HepG2 (cell line): ENCODE data around the gene TANGO6. TPM values are rescaled to one million over a fixed set of nuclear protein-coding genes. Genes with fewer than 3 reads are reported as not detected.

ENCODE experiments used
- GATAD1 ChIP-seq: IDR thresholded peaks from 2 replicates; pipeline ENCODE4 v1.6.1; 2016; ENCODE audit warnings: missing genetic modification reagents, missing compliant biosample characterization
- HBP1 ChIP-seq: IDR thresholded peaks from 2 replicates; pipeline ENCODE4 v1.6.1; 2016; ENCODE audit warnings: low read depth, control low read depth
- HNRNPK ChIP-seq: fragments of 200-400 bp; formaldehyde crosslinking; IDR thresholded peaks from 2 replicates; pipeline ENCODE4 v1.6.1; 2018; ENCODE audit warnings: low read length, low read depth, moderate library complexity, mild to moderate bottlenecking; ENCODE audit not compliant: poor library complexity, severe bottlenecking
- IKZF5 ChIP-seq: IDR thresholded peaks from 2 replicates; pipeline ENCODE4 v1.6.1; 2018; ENCODE audit warnings: missing genetic modification reagents, mild to moderate bottlenecking, missing compliant biosample characterization
- NFRKB ChIP-seq: fragments of 450-650 bp; IDR thresholded peaks from 2 replicates; pipeline ENCODE4 v1.6.1; 2017
- NR2F1 ChIP-seq, 2 experiments: fragments of 450-650 bp in 1 of 2; formaldehyde crosslinking in 1 of 2; IDR thresholded peaks; 2 replicates each; pipeline versions ENCODE4 v1.5.0 to v1.6.1; 2016 to 2020; ENCODE audit warnings: mild to moderate bottlenecking in 1 of 2, missing compliant biosample characterization in 1 of 2, missing genetic modification reagents in 1 of 2, moderate library complexity in 1 of 2
- PHF20 ChIP-seq: sonication (generic); formaldehyde crosslinking; IDR thresholded peaks from 2 replicates; pipeline ENCODE4 v1.5.0; 2020; ENCODE audit warnings: mild to moderate bottlenecking, missing genetic modification reagents
- ZBTB33 ChIP-seq: sonication (generic); formaldehyde crosslinking; IDR thresholded peaks from 2 replicates; pipeline ENCODE4 v1.4.0; 2020; ENCODE audit warnings: missing genetic modification reagents
- ZHX2 ChIP-seq, 2 experiments: sonication (generic) in 1 of 2; formaldehyde crosslinking in 1 of 2; IDR thresholded peaks; 2 replicates each; pipeline versions ENCODE4 v1.6.1 to v1.9.0; 2014 to 2022; ENCODE audit warnings: antibody characterized with exemption in 1 of 2, borderline replicate concordance in 1 of 2, inconsistent platforms in 1 of 2, low read depth in 1 of 2, missing genetic modification reagents in 1 of 2
- ZNF10 ChIP-seq: sonication (generic); formaldehyde crosslinking; IDR thresholded peaks from 2 replicates; pipeline ENCODE4 v1.4.0; 2020; ENCODE audit warnings: mild to moderate bottlenecking, low read depth, missing genetic modification reagents, borderline replicate concordance
- ZNF18 ChIP-seq: sonication (generic); formaldehyde crosslinking; IDR thresholded peaks from 2 replicates; pipeline ENCODE4 v1.8.0; 2022; ENCODE audit warnings: mild to moderate bottlenecking, missing genetic modification reagents; ENCODE audit not compliant: insufficient replicate concordance
- ZNF335 ChIP-seq: sonication (generic); formaldehyde crosslinking; IDR thresholded peaks from 2 replicates; pipeline ENCODE4 v1.4.0; 2020; ENCODE audit warnings: missing genetic modification reagents
- ZNF33B ChIP-seq: sonication (generic); formaldehyde crosslinking; IDR thresholded peaks from 2 replicates; pipeline ENCODE4 v1.5.1; 2020; ENCODE audit warnings: mild to moderate bottlenecking, missing genetic modification reagents
- ZNF570 ChIP-seq: sonication (generic); formaldehyde crosslinking; IDR thresholded peaks from 2 replicates; pipeline ENCODE4 v1.4.0; 2020; ENCODE audit warnings: mild to moderate bottlenecking, missing genetic modification reagents, borderline replicate concordance
- ZSCAN20 ChIP-seq: sonication (generic); formaldehyde crosslinking; IDR thresholded peaks from 2 replicates; pipeline ENCODE4 v1.4.0; 2020; ENCODE audit warnings: missing genetic modification reagents, mild to moderate bottlenecking, borderline replicate concordance
- polyA plus RNA-seq, 8 experiments: library from polyadenylated mRNA; depleted of rRNA in 3 of 8; stranded (reverse) in 7 of 8; unstranded in 1 of 8; fragments of >200 nt; fragmentation: Illumina TruSeq in 4 of 8; extraction: Trizol in 4 of 8; gene quantifications; 2 replicates each; pipeline versions ENCODE4 v1.2.1 to v1.2.3, GENCODE V29; 2011 to 2016; ENCODE audit warnings: low read depth in 4 of 8, missing spikeins in 1 of 8, mixed read lengths in 1 of 8; ENCODE audit not compliant: insufficient read depth in 1 of 8
- total RNA-seq, 5 experiments: library from RNA; depleted of rRNA; stranded (reverse); fragments of >200 nt; fragmentation: Illumina TruSeq; extraction: Trizol; gene quantifications; 2 replicates each; pipeline ENCODE4 v1.2.3, GENCODE V29; 2016; ENCODE audit warnings: low read depth in 1 of 5

Gene TANGO6
- total and polyA plus RNA-seq, 2 of the 13 experiments (the other 11 are each of a cell fraction or from before 2014, with no cell fraction given) = 7.2 to 13.3 TPM

- TF ChIP-seq ZNF18 (CRISPR knock-in tag) (no peak), ZHX2 (IDR thresholded peaks at IDR 0.05; ENCODE audit: low read depth) (peak; percentile 86), ZHX2 (CRISPR knock-in tag; IDR thresholded peaks at IDR 0.05; ENCODE audit: borderline replicate concordance) (no peak), IKZF5 (CRISPR knock-in tag) (no peak), ZNF10 (CRISPR knock-in tag) (no peak), ZNF335 (no peak; the same call in 1 of the 2 replicates), PHF20 (peak; percentile 87), NFRKB (no peak), GATAD1 (CRISPR knock-in tag) (peak; percentile 88), HBP1 (CRISPR knock-in tag) (peak; percentile 91), HNRNPK (peak; percentile 100), ZBTB33 (CRISPR knock-in tag) (no peak), NR2F1 (CRISPR knock-in tag; IDR thresholded peaks at IDR 0.05) (no peak), ZNF570 (CRISPR knock-in tag) (no peak), ZSCAN20 (CRISPR knock-in tag) (peak; percentile 57; the same call in 1 of the 2 replicates), ZNF33B (CRISPR knock-in tag) (no peak; the same call in 1 of the 2 replicates)
Observed at GRCh38 chr16:69132424-69133252, 289.3 kb downstream of the TANGO6 start, which contains the start of the genes CHTF8 and UTP4 (continued).
